GM12878 (cell line): ENCODE results near the gene CTAG1B. TPM values are rescaled to one million over a fixed set of nuclear protein-coding genes. Genes with fewer than 3 reads are reported as not detected.

Experiments used
- ATAC-seq: fragments of 200-7000 bp; cut with Tn5 transposase; 3 replicates; pipeline ENCODE4 v1.9.1; 2020; ENCODE audit warnings: mild to moderate bottlenecking, moderate library complexity
- BruUV-seq: library from RNA; stranded (reverse); fragments of 400-500 nt; replicated peaks from 2 replicates; lab custom pipeline; 2021; lab: Mats Ljungman, UMichigan
- CTCF ChIA-PET: fragments of 300-600 bp; sonication (Branson Sonifier 250); formaldehyde crosslinking; extraction: SDS; loops from one replicate; lab custom pipeline; 2021; ENCODE audit warnings: inconsistent platforms; lab: Yijun Ruan, JAX
- POLR2A ChIA-PET: fragments of 350-600 bp; formaldehyde crosslinking; extraction: SDS; loops from one replicate; lab custom pipeline; 2021; ENCODE audit warnings: inconsistent platforms; lab: Charles Lee
- RAD21 ChIA-PET: fragments of 300-600 bp; sonication (Branson Sonifier 250); formaldehyde crosslinking; loops from one replicate; lab custom pipeline; 2023; ENCODE audit warnings: antibody characterized with exemption; ENCODE audit not compliant: unreplicated experiment; lab: Charles Lee
- SMC1A ChIA-PET: fragments of 300-600 bp; sonication (Branson Sonifier 250); formaldehyde crosslinking; loops from one replicate; lab custom pipeline; 2023; ENCODE audit not compliant: unreplicated experiment, uncharacterized antibody; lab: Charles Lee
- DNase-seq: peaks from one replicate; pipeline ENCODE4 v3.0.0-alpha.2; 2011; ENCODE audit warnings: low read depth, low spot score
- FAIRE-seq: peaks from 3 replicates; lab custom pipeline; 2011; peaks lifted over from hg19 to GRCh38; lab: Jason Lieb, UNC
- H2AFZ ChIP-seq: 2 replicates; pipeline ENCODE4 v1.6.0; 2011; ENCODE audit warnings: low read depth, low read length, control low read depth; ENCODE audit not compliant: control insufficient read depth
- H3K27ac ChIP-seq: 2 replicates; pipeline ENCODE4 v1.5.1; 2011; ENCODE audit warnings: control low read depth; ENCODE audit not compliant: control insufficient read depth, insufficient read depth
- H3K27me3 ChIP-seq, 2 experiments: replicated peaks in 1 of 2; 2 replicates each; pipeline versions ENCODE4 v1.6.0 to v1.6.1; 2011; ENCODE audit warnings: low read length in 1 of 2; ENCODE audit not compliant: control insufficient read depth in 2 of 2, insufficient read depth in 2 of 2
- H3K36me3 ChIP-seq, 2 experiments: 2 replicates each; pipeline ENCODE4 v1.5.1; 2011; ENCODE audit warnings: low read length in 1 of 2; ENCODE audit not compliant: control insufficient read depth in 2 of 2, insufficient read depth in 2 of 2
- H3K4me1 ChIP-seq: 2 replicates; pipeline ENCODE4 v1.6.1; 2011; ENCODE audit warnings: mild to moderate bottlenecking, low read length, moderate library complexity, mixed read lengths; ENCODE audit not compliant: control insufficient read depth, insufficient read depth
- H3K4me2 ChIP-seq: 2 replicates; pipeline ENCODE4 v1.6.0; 2011; ENCODE audit warnings: control low read depth; ENCODE audit not compliant: control insufficient read depth, insufficient read depth
- H3K4me3 ChIP-seq: fragments of 200-600 bp; sonication (generic); 2 replicates; pipeline ENCODE4 v1.5.1; 2016
- H3K79me2 ChIP-seq: 2 replicates; pipeline ENCODE4 v1.6.0; 2011; ENCODE audit warnings: low read length; ENCODE audit not compliant: control insufficient read depth, insufficient read depth
- H3K9ac ChIP-seq: 2 replicates; pipeline ENCODE4 v1.8.0; 2011; ENCODE audit warnings: low read length, control low read depth, mixed read lengths; ENCODE audit not compliant: control insufficient read depth, insufficient read depth
- H3K9me3 ChIP-seq: replicated peaks from 3 replicates; pipeline ENCODE4 v1.5.1; 2011; ENCODE audit warnings: mild to moderate bottlenecking, low read length; ENCODE audit not compliant: control insufficient read depth, insufficient read depth
- H4K20me1 ChIP-seq: 2 replicates; pipeline ENCODE4 v1.6.0; 2011; ENCODE audit not compliant: control insufficient read depth, insufficient read depth
- BCL3 ChIP-seq: IDR thresholded peaks from 2 replicates; pipeline ENCODE4 v1.6.1; 2011; ENCODE audit warnings: borderline replicate concordance, low read depth, mild to moderate bottlenecking, moderate library complexity, low read length; ENCODE audit not compliant: insufficient read depth, poor library complexity, severe bottlenecking
- EP300 ChIP-seq, 2 experiments: fragments of 150-350 bp in 1 of 2; IDR thresholded peaks; 2 replicates each; pipeline ENCODE4 v1.6.1; 2011 to 2012; ENCODE audit warnings: low read depth in 2 of 2, low read length in 2 of 2, borderline replicate concordance in 1 of 2, improper control_type of control experiment in 1 of 2, inconsistent platforms in 1 of 2; ENCODE audit not compliant: control insufficient read depth in 1 of 2
- HCFC1 ChIP-seq: fragments of 150-350 bp; IDR thresholded peaks from 2 replicates; pipeline ENCODE4 v1.6.1; 2014; ENCODE audit warnings: low read length
- HDGF ChIP-seq: fragments of 450-650 bp; IDR thresholded peaks from 2 replicates; pipeline ENCODE4 v1.6.1; 2016; ENCODE audit warnings: antibody characterized with exemption
- MAX ChIP-seq: IDR thresholded peaks from 2 replicates; pipeline ENCODE4 v1.6.1; 2012; ENCODE audit warnings: low read depth, low read length, improper control_type of control experiment
- NR2C1 ChIP-seq: fragments of 450-650 bp; IDR thresholded peaks from 2 replicates; pipeline ENCODE4 v1.6.1; 2017; ENCODE audit warnings: antibody characterized with exemption, mild to moderate bottlenecking, moderate library complexity
- PAX5 ChIP-seq: IDR thresholded peaks from 2 replicates; pipeline ENCODE4 v1.6.1; 2011; ENCODE audit warnings: low read depth, low read length, borderline replicate concordance
- SUPT20H ChIP-seq: IDR thresholded peaks from 2 replicates; pipeline ENCODE4 v1.6.1; 2011; ENCODE audit warnings: low read depth, mild to moderate bottlenecking, low read length, moderate library complexity, borderline replicate concordance; ENCODE audit not compliant: control insufficient read depth
- ZBTB11 ChIP-seq: fragments of 450-650 bp; formaldehyde crosslinking; IDR thresholded peaks from 2 replicates; pipeline ENCODE4 v1.5.0; 2022; ENCODE audit warnings: mild to moderate bottlenecking, missing genetic modification characterization
- ZBTB40 ChIP-seq: fragments of 450-650 bp; IDR thresholded peaks from 2 replicates; pipeline ENCODE4 v1.6.1; 2016; ENCODE audit warnings: mild to moderate bottlenecking, moderate library complexity, borderline replicate concordance
- WGBS: methylation state at CpG from one replicate; pipeline ENCODE4 v1.1.6; 2016; ENCODE audit warnings: low lambda C conversion rate; ENCODE audit not compliant: insufficient replicate concordance, insufficient coverage; ENCODE audit errors: missing lambda C conversion rate; 5-methylcytosine and 5-hydroxymethylcytosine counted together
- in situ Hi-C: fragments of 300-500 bp; cut with MboI; formaldehyde crosslinking; loops from 9 replicates; pipeline ENCODE4 v1.14.3; 2018; ENCODE audit warnings: mixed read lengths
- intact Hi-C: fragments of 100-400 bp; cut with micrococcal nuclease; formaldehyde crosslinking; loops from one replicate; pipeline ENCODE4 v1.14.2; 2022; ENCODE audit not compliant: unreplicated experiment
- polyA plus RNA-seq, 11 experiments: library from polyadenylated mRNA; depleted of rRNA in 4 of 11; unstranded in 6 of 11; stranded (reverse) in 5 of 11; fragments of >200 nt; fragmentation: Nextera tagmentation in 4 of 11; fragmentation: Illumina TruSeq in 1 of 11; extraction: Ambion mirVana in 4 of 11; extraction: Trizol in 1 of 11; gene quantifications; 1 replicate in 1 of 11; 2 replicates in 10 of 11; pipeline versions ENCODE4 v1.2.1 to v1.2.3, GENCODE V29; 2011 to 2016; ENCODE audit warnings: inconsistent platforms in 2 of 11, missing spikeins in 2 of 11, low read depth in 1 of 11
- total RNA-seq, 4 experiments: library from RNA; depleted of rRNA in 3 of 4; stranded (reverse); fragments of >200 nt in 3 of 4; fragmentation: Illumina TruSeq in 1 of 4; extraction: Trizol in 1 of 4; gene quantifications; 2 replicates each; pipeline versions ENCODE4 v1.2.1 to v1.2.3, GENCODE V29; 2013 to 2021
- TF ChIP-seq, protein P1 (sequence below): fragments of 450-650 bp; formaldehyde crosslinking; IDR thresholded peaks from 2 replicates; pipeline ENCODE4 v1.4.0; 2022; ENCODE audit warnings: mild to moderate bottlenecking, moderate library complexity

CTAG1B gene
- total and polyA plus RNA-seq, 10 of the 15 experiments (the other 5 are each of a cell fraction or from before 2014, with no cell fraction given) = not detected

DNA sequence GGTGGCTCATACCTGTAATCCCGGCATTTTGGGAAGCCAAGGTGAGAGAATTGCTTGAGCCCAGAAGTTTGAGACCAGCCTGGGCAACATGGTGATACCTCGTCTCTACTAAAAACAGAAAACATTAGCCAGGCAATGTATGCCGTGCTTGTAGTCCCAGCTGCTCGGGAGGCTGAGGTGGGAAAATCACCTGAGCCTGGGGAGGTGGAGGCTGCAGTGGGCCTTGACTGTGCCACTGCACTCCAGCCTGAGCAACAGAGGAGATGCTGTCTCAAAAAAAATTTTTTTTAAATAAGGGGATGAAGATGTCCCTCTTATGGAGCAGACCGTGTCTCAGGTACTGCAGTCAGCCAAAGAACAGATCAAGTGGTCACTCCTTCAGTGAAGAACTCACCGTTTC, 13.5 kb downstream of the CTAG1B start:
- no peaks in the 10 kb centered on the region for H4K20me1 ChIP-seq
- no peaks in the 10 kb centered on the region for H3K27me3 ChIP-seq
- ChIA-PET POLR2A (no interaction called here), RAD21 (no interaction called here), CTCF (no interaction called here), SMC1A (no interaction called here)
- no TSS peak for BruUV-seq
- no peak overlapping the region for H3K4me3 ChIP-seq
- ATAC-seq (no peak), DNase-seq (no peak), FAIRE-seq (no peak)
- no peaks in the 10 kb centered on the region for H3K79me2 ChIP-seq
- WGBS = 29% methylated on average over 6 of the region's 6 CpGs
- no peaks in the 10 kb centered on the region for H3K4me1 ChIP-seq
- in situ Hi-C loops = no loop called here
- intact Hi-C loops = no loop called here
- no peak overlapping the region for H2AFZ ChIP-seq
- H3K27ac ChIP-seq = no peak overlapping the region
- TF ChIP-seq ZBTB11 (CRISPR knock-in tag) (no peak), BCL3 (no peak), NR2C1 (no peak), PAX5 (no peak), EP300 (IDR thresholded peaks at IDR 0.05; ENCODE audit: borderline replicate concordance in 1 of 2, control insufficient read depth in 1 of 2, low read depth in 2 of 2, low read length in 2 of 2) (no peak), SUPT20H (no peak), HCFC1 (no peak), HDGF (no peak), MAX (no peak), ZBTB40 (no peak)
- TF ChIP-seq, protein P1, sequence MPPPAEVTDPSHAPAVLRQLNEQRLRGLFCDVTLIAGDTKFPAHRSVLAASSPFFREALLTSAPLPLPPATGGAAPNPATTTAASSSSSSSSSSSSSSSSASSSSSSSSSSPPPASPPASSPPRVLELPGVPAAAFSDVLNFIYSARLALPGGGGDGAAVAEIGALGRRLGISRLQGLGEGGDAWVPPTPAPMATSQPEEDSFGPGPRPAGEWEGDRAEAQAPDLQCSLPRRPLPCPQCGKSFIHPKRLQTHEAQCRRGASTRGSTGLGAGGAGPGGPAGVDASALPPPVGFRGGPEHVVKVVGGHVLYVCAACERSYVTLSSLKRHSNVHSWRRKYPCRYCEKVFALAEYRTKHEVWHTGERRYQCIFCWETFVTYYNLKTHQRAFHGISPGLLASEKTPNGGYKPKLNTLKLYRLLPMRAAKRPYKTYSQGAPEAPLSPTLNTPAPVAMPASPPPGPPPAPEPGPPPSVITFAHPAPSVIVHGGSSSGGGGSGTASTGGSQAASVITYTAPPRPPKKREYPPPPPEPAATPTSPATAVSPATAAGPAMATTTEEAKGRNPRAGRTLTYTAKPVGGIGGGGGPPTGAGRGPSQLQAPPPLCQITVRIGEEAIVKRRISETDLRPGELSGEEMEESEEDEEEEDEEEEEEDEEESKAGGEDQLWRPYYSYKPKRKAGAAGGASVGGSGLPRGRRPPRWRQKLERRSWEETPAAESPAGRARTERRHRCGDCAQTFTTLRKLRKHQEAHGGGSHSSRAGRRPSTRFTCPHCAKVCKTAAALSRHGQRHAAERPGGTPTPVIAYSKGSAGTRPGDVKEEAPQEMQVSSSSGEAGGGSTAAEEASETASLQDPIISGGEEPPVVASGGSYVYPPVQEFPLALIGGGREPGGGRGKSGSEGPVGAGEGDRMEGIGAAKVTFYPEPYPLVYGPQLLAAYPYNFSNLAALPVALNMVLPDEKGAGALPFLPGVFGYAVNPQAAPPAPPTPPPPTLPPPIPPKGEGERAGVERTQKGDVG (CRISPR knock-in tag) = no peak
- H3K4me2 ChIP-seq = no peak overlapping the region
- H3K36me3 ChIP-seq = no peaks in the 10 kb centered on the region
- H3K9me3 ChIP-seq = no peaks in the 10 kb centered on the region; the same call in 2 of the 3 replicates
- no peak overlapping the region for H3K9ac ChIP-seq
